SK-N-SH (cell line): ENCODE results near the gene DCTN3.

Experiments
- IRF3 ChIP-seq: fragments of 150-350 bp; IDR thresholded peaks from 2 replicates; pipeline ENCODE4 v1.6.1; 2016; ENCODE audit warnings: mild to moderate bottlenecking, low read depth, low read length
- PBX3 ChIP-seq: IDR thresholded peaks from 2 replicates; pipeline ENCODE4; 2012
- TAF1 ChIP-seq: IDR thresholded peaks from 2 replicates; pipeline ENCODE4 v1.6.1; 2012; ENCODE audit warnings: low read depth, mild to moderate bottlenecking, low read length, moderate library complexity, borderline replicate concordance

- no peak for TF ChIP-seq IRF3
- TF ChIP-seq TAF1 = no peak
- TF ChIP-seq PBX3 = no peak
Observed at GRCh38 chr9:34587271-34587670, 33.0 kb downstream of the DCTN3 start.
